Endothelial cell (in vitro differentiated cells): ENCODE measurements around the gene DOCK4. TPM values are rescaled to one million over a fixed set of nuclear protein-coding genes. Genes with fewer than 3 reads are reported as not detected.

Experiments
- DNase-seq: peaks from one replicate; pipeline ENCODE4 v3.0.0; 2021; ENCODE audit warnings: low spot score
- H3K27ac Mint-ChIP-seq: one replicate; pipeline ENCODE4 v1.8.0; 2021; ENCODE audit warnings: mixed read lengths, inconsistent platforms; ENCODE audit not compliant: unreplicated experiment
- H3K27me3 Mint-ChIP-seq: one replicate; pipeline ENCODE4 v1.8.0; 2021; ENCODE audit warnings: mild to moderate bottlenecking, moderate library complexity, mixed read lengths, inconsistent platforms; ENCODE audit not compliant: unreplicated experiment
- H3K36me3 Mint-ChIP-seq: one replicate; pipeline ENCODE4 v1.8.0; 2021; ENCODE audit warnings: mild to moderate bottlenecking, low read depth, mixed read lengths, inconsistent platforms; ENCODE audit not compliant: unreplicated experiment
- H3K4me1 Mint-ChIP-seq: one replicate; pipeline ENCODE4 v1.8.0; 2021; ENCODE audit warnings: mild to moderate bottlenecking, mixed read lengths, inconsistent platforms; ENCODE audit not compliant: unreplicated experiment
- H3K4me3 Mint-ChIP-seq: one replicate; pipeline ENCODE4 v1.8.0; 2021; ENCODE audit warnings: mild to moderate bottlenecking, mixed read lengths, inconsistent platforms; ENCODE audit not compliant: unreplicated experiment
- H3K9me3 Mint-ChIP-seq: one replicate; pipeline ENCODE4 v1.8.0; 2021; ENCODE audit warnings: mixed read lengths, inconsistent platforms; ENCODE audit not compliant: unreplicated experiment
- total RNA-seq: library from RNA; stranded (reverse); fragmentation: NEBNext Ultra II Directional; extraction: Animal tissue kit (Norgen Biotek cat#: 25700); gene quantifications from one replicate; pipeline ENCODE4 v1.2.1, GENCODE V29; 2021; ENCODE audit not compliant: unreplicated experiment
- TF ChIP-seq, protein P1 (sequence below): fragments of 200-600 bp; sonication (generic); IDR thresholded peaks from one replicate; pipeline ENCODE4 v1.5.0; 2021; ENCODE audit warnings: antibody characterized with exemption; ENCODE audit not compliant: unreplicated experiment

Gene DOCK4
- total RNA-seq, 1 donor from 2014 or later = 99.2 TPM

GRCh38 chr7:111806232-111806631 is 400.0 kb downstream of the DOCK4 start:
- Mint-ChIP-seq H3K4me3 (no peak overlapping the region), H3K4me1 (no peaks in the 10 kb centered on the region), H3K27ac (no peak overlapping the region), H3K27me3 (no peaks in the 10 kb centered on the region), H3K36me3 (peaks cover 42% of the 10 kb centered on the region), H3K9me3 (no peaks in the 10 kb centered on the region)
- TF ChIP-seq, protein P1, sequence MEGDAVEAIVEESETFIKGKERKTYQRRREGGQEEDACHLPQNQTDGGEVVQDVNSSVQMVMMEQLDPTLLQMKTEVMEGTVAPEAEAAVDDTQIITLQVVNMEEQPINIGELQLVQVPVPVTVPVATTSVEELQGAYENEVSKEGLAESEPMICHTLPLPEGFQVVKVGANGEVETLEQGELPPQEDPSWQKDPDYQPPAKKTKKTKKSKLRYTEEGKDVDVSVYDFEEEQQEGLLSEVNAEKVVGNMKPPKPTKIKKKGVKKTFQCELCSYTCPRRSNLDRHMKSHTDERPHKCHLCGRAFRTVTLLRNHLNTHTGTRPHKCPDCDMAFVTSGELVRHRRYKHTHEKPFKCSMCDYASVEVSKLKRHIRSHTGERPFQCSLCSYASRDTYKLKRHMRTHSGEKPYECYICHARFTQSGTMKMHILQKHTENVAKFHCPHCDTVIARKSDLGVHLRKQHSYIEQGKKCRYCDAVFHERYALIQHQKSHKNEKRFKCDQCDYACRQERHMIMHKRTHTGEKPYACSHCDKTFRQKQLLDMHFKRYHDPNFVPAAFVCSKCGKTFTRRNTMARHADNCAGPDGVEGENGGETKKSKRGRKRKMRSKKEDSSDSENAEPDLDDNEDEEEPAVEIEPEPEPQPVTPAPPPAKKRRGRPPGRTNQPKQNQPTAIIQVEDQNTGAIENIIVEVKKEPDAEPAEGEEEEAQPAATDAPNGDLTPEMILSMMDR = no peak
- no peak for DNase-seq

DNA sequence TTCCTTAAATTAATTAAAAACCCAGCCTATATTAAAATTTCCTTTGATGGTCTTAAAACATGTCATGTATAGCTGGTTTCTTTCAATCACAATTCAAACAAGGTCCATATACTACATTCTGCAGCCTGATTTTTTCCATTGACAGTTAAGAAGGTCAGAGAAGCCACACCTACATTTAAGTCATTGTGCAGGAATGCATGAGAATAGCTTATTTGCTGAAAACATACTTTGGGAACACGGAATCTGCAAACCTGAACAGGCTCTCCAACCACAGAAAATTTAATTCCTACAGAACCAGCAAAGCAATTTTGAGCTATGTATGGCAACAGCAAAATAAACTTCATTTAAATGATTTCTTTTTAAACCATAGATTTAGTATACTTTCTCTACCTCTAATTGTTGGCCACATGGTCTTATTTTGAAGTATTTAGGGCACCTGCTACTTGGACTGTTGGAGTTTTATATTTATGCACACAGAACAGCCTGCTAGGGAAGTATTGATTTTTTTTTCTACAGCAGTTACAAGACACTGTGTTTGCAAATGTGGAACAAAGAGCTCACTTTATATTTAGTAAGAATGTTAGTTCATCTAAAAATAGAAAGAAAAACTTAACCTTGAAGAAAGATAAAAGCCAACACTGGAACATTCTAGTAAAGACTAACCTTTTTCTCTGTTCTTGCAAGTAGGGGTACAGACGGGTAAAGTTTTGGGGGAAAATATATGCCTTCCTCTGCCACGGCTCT is 403.0 kb downstream of the DOCK4 start:
- Mint-ChIP-seq H3K27ac (no peak overlapping the region), H3K4me1 (no peaks in the 10 kb centered on the region), H3K9me3 (peaks cover 3% of the 10 kb centered on the region), H3K4me3 (no peak overlapping the region), H3K27me3 (no peaks in the 10 kb centered on the region), H3K36me3 (peaks cover 58% of the 10 kb centered on the region)
- no peak for DNase-seq
- TF ChIP-seq, protein P1 = no peak

DNA sequence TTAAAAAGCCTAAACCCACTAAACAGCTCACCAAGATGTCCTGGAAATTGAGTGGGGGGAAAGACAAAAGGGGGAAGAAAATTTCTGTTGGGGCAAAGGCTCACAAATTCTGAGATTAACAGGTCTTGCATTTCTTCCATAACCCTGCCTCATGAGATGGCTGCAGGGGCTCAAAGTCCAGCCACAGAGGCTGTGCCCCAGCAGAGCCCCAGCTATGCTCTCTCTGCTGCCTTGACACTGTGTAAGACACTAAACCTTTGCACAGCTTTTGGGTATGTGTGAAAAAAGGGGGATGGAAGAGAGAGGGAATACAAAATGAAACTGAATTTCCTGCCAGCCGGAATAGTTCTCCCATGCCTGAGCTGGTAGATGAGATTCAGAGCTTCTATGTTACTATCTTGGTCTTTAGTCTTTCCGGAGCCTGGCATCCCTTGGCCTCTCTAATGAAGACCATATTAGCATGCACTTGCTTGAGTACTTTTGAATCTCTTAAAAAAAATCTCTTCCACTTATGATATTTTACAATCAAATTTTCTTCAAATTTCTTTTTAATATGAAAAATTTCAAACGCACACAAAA is 403.9 kb downstream of the DOCK4 start:
- TF ChIP-seq, protein P1 = no peak
- DNase-seq = no peak
- Mint-ChIP-seq H3K9me3 (peaks cover 8% of the 10 kb centered on the region), H3K36me3 (peaks cover 64% of the 10 kb centered on the region), H3K27ac (no peak overlapping the region), H3K4me1 (no peaks in the 10 kb centered on the region), H3K27me3 (no peaks in the 10 kb centered on the region), H3K4me3 (peak overlapping the region; percentile 48)

DNA sequence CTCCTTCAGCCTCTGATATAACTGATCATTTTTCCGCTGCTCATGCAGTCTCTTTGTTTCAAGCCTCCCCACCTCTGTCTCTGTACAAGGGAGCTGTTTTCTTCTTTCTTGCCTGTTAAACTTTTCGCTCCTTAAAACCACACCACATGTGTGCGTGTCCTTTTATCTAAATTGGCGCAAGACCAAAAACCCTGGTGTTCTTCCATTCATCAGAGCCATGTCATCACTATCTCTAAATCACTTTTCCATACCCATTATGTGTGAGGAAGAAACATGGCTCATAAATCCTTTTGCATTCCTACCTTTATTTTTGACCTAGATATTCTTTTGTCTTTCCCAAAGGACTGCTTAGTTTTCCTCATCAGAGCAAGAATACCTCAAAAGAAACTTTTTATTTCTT is 404.9 kb downstream of the DOCK4 start:
- peaks cover 16% of the 10 kb centered on the region for H3K9me3 Mint-ChIP-seq
- no peaks in the 10 kb centered on the region for H3K4me1 Mint-ChIP-seq
- TF ChIP-seq, protein P1 = no peak

GRCh38 chr7:111796671-111797070 is 409.5 kb downstream of the DOCK4 start:
- H3K36me3 Mint-ChIP-seq = peaks cover 77% of the 10 kb centered on the region

More for the DNA sequence above, 404.9 kb downstream of the DOCK4 start:
- Mint-ChIP-seq H3K36me3 (peaks cover 67% of the 10 kb centered on the region), H3K4me3 (peak overlapping the region; percentile 1), H3K27me3 (no peaks in the 10 kb centered on the region), H3K27ac (no peak overlapping the region)
- DNase-seq = no peak

More at GRCh38 chr7:111796671-111797070, 409.5 kb downstream of the DOCK4 start:
- no peak for DNase-seq
- Mint-ChIP-seq H3K4me3 (peak overlapping the region; percentile 26), H3K27me3 (peaks cover 10% of the 10 kb centered on the region), H3K27ac (no peak overlapping the region), H3K9me3 (peaks cover 27% of the 10 kb centered on the region), H3K4me1 (no peaks in the 10 kb centered on the region)
- TF ChIP-seq, protein P1 = no peak
